Gastrocnemius medialis (tissue), 4 donors: Measurements from ENCODE around the gene THEM4. TPM values are rescaled to one million over a fixed set of nuclear protein-coding genes. Genes with fewer than 3 reads are reported as not detected.

Experiments
- ATAC-seq, 2 donors: fragments of 150-250 bp; one replicate each; pipeline ENCODE4 v1.9.1; 2016
- DNase-seq, 2 donors: peaks; one replicate each; pipeline ENCODE4 v3.0.0-alpha.2; 2019
- H3K27ac ChIP-seq, 4 donors: fragments of 200-600 bp; sonication (generic); 1 replicate in 1 of 4; 2 replicates in 3 of 4; pipeline ENCODE4 v1.5.1; 2016 to 2018; ENCODE audit warnings: mild to moderate bottlenecking in 2 of 4, moderate library complexity in 1 of 4
- H3K27me3 ChIP-seq, 3 donors: fragments of 200-600 bp; sonication (generic) in 2 of 3; 1 replicate in 1 of 3; 2 replicates in 2 of 3; pipeline versions ENCODE4 v1.5.1 to v1.6.0; 2016 to 2019; ENCODE audit warnings: mild to moderate bottlenecking in 1 of 3, moderate library complexity in 1 of 3
- H3K36me3 ChIP-seq, 2 donors: fragments of 200-600 bp; sonication (generic) in 1 of 2; one replicate each; pipeline ENCODE4 v1.5.1; 2017 to 2018
- H3K4me1 ChIP-seq, 2 donors: fragments of 200-600 bp; sonication (generic) in 1 of 2; one replicate each; pipeline ENCODE4 v1.5.1; 2016 to 2017; ENCODE audit warnings: mild to moderate bottlenecking in 2 of 2
- H3K4me3 ChIP-seq, 4 donors: fragments of 200-600 bp; sonication (generic) in 3 of 4; 1 replicate in 1 of 4; 2 replicates in 3 of 4; pipeline ENCODE4 v1.5.1; 2016 to 2019; ENCODE audit warnings: mild to moderate bottlenecking in 2 of 4
- H3K9me3 ChIP-seq, 3 donors: fragments of 200-600 bp; sonication (generic) in 2 of 3; 1 replicate in 1 of 3; 2 replicates in 2 of 3; pipeline ENCODE4 v1.5.1; 2016 to 2019
- POLR2A ChIP-seq, 2 donors: fragments of 450-650 bp; IDR thresholded peaks; one replicate each; pipeline ENCODE4 v1.6.1; 2017; ENCODE audit warnings: antibody characterized with exemption in 2 of 2, mild to moderate bottlenecking in 2 of 2, moderate library complexity in 2 of 2
- in situ Hi-C, 4 donors: fragments of 200-750 bp; cut with MboI; loops; one replicate each; pipeline versions ENCODE4 v1.15.0 to v1.8.0; 2017; ENCODE audit warnings: low sequenced_read_pairs in 4 of 4
- intact Hi-C: fragments of 100-400 bp; cut with DNase I; formaldehyde crosslinking; loops from one replicate; pipeline ENCODE4 v1.15.1; 2023; ENCODE audit warnings: low total_unique reads
- total RNA-seq, 4 donors: library from RNA; depleted of rRNA; stranded (reverse); fragments of >200 nt; gene quantifications; one replicate each; pipeline versions ENCODE4 v1.1.0 to v1.2.3, GENCODE V29; 2016
- TF ChIP-seq, protein P1 (sequence below), 5 experiments: fragments of 450-650 bp in 3 of 5; fragments of 200-600 bp in 2 of 5; sonication (generic) in 2 of 5; IDR thresholded peaks in 4 of 5; conservative IDR thresholded peaks in 1 of 5; 1 replicate in 4 of 5; 2 replicates in 1 of 5; pipeline ENCODE4 v1.5.1; 2016 to 2019; ENCODE audit warnings: antibody characterized with exemption in 5 of 5, mild to moderate bottlenecking in 3 of 5, moderate library complexity in 3 of 5

The THEM4 gene
- total RNA-seq, 4 donors from 2014 or later: 7.7 to 21.8 (median 9.6) TPM

DNA sequence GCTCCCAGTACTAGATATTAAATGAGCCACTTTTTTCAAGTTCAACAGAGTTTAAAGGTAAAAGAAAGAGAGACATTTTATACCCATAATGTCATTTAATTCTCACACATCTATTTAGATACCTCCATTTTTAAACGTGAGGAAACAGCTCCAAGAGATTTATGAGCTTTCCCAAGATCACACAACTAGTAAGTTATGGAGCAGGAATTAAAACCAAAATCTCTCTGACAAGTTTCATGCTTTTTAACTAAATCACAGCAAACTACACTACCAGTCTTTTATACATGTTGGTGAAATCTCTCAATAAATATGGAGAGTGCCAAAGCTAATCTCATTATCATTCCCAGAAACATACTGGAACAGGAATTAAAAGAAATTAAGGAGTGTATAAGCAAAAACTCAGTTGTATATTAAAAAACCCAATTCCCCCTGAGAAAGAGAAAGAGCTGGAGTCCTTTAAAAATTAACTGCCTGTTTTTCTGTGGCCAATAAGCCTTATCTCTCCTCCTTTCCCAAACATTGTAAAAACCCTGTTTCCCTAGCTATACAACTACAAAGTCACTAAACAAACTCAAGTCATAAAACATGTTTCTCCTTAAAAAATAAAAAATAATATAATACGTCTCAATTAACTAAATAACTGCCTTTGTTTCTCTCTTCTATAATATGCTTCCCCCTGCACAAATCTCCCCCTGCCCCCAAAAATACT is 26.7 kb upstream of the THEM4 start:
- Histone ChIP-seq H3K9me3 (no peaks in the 10 kb centered on the region), H3K4me3 (no peak overlapping the region), H3K27ac (no peak overlapping the region), H3K4me1 (peaks cover 0 to 3% of the 10 kb centered on the region in 2 donors), H3K36me3 (no peaks in the 10 kb centered on the region), H3K27me3 (no peaks in the 10 kb centered on the region)
- TF ChIP-seq, protein P1, sequence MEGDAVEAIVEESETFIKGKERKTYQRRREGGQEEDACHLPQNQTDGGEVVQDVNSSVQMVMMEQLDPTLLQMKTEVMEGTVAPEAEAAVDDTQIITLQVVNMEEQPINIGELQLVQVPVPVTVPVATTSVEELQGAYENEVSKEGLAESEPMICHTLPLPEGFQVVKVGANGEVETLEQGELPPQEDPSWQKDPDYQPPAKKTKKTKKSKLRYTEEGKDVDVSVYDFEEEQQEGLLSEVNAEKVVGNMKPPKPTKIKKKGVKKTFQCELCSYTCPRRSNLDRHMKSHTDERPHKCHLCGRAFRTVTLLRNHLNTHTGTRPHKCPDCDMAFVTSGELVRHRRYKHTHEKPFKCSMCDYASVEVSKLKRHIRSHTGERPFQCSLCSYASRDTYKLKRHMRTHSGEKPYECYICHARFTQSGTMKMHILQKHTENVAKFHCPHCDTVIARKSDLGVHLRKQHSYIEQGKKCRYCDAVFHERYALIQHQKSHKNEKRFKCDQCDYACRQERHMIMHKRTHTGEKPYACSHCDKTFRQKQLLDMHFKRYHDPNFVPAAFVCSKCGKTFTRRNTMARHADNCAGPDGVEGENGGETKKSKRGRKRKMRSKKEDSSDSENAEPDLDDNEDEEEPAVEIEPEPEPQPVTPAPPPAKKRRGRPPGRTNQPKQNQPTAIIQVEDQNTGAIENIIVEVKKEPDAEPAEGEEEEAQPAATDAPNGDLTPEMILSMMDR (IDR thresholded peaks at IDR 0.05 in 4 of 5, conservative IDR thresholded peaks at IDR 0.05 in 1 of 5): no peak
- TF ChIP-seq POLR2A (IDR thresholded peaks at IDR 0.05): no peak
- in situ Hi-C loops (loop anchor here in 1 of 4 donors (10.0 kb wide), 1 partner anchor 59 kb away; the partner anchor contains the start of gene S100A10), intact Hi-C loops (loop anchor here (2.0 kb wide), 1 partner anchor 65 kb away; no protein-coding TSS in a partner anchor)
- no peak for DNase-seq
- no peak for ATAC-seq

DNA sequence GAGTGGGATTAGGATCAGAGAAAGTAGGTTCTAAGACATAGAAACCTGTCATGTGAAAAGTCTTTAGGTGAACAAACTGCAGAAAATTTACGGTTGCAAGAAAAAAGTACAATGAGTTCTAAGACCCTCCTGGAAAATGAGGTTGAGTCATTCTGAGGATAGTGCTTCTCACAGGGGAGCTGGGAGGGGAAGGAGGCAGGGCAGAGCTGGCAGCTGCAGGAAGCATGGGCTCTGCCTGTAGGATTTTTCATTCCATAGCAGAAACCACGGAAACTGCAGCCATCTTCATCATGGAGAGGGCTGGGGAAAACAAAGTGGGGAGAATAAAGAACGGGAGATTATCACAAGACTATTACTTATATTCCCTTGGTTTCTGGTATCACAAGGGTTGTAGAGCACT is 25.8 kb upstream of the THEM4 start:
- Histone ChIP-seq H3K27me3 (no peaks in the 10 kb centered on the region), H3K9me3 (no peaks in the 10 kb centered on the region), H3K4me3 (no peak overlapping the region), H3K27ac (no peak overlapping the region), H3K4me1 (peaks cover 0 to 3% of the 10 kb centered on the region in 2 donors), H3K36me3 (no peaks in the 10 kb centered on the region)
- TF ChIP-seq, protein P1 (IDR thresholded peaks at IDR 0.05 in 4 of 5, conservative IDR thresholded peaks at IDR 0.05 in 1 of 5): no peak
- no peak for TF ChIP-seq POLR2A (IDR thresholded peaks at IDR 0.05)
- intact Hi-C loops (loop anchor here (2.0 kb wide), 1 partner anchor 66 kb away; no protein-coding TSS in a partner anchor), in situ Hi-C loops (loop anchor here in 1 of 4 donors (10.0 kb wide), 1 partner anchor 60 kb away; the partner anchor contains the start of gene S100A10)
- ATAC-seq (no peak), DNase-seq (no peak)

DNA sequence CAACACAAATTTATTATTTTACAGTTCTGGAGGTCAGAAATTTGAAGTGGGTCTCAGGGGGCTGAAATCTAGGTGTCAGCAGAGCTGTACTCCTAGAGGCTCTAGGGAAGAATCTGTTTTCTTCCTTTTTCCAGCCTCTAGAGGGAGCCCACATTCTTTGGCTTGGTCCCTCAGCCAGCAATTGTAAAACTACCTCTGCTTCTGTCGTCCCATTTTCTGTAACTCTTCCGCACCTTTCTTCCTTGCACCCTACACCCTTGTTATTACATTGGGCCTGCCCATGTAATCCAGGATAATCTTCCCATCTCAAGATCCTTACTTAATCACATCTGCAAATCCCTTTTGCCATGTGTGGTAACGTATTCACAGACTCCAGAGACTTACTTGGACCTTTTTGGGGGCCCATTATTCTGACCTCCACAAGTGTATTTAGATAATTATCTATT is 24.8 kb upstream of the THEM4 start:
- Histone ChIP-seq H3K36me3 (no peaks in the 10 kb centered on the region), H3K4me1 (peaks cover 0 to 3% of the 10 kb centered on the region in 2 donors), H3K4me3 (no peak overlapping the region), H3K27ac (no peak overlapping the region), H3K27me3 (no peaks in the 10 kb centered on the region), H3K9me3 (no peaks in the 10 kb centered on the region)
- ATAC-seq (peak; percentile 74 to 91), DNase-seq (no peak)
- TF ChIP-seq POLR2A (IDR thresholded peaks at IDR 0.05): no peak
- TF ChIP-seq, protein P1 (IDR thresholded peaks at IDR 0.05 in 4 of 5, conservative IDR thresholded peaks at IDR 0.05 in 1 of 5): peak; percentile 58 to 83 (median 74)
- in situ Hi-C loops (loop anchor here (5.0 to 10.0 kb wide), 2 partner anchors 61 to 63 kb away; partner anchors contain the start of gene S100A10 (in 1 of the 4)), intact Hi-C loops (loop anchor here (2.0 kb wide), 1 partner anchor 67 kb away; no protein-coding TSS in a partner anchor)

DNA sequence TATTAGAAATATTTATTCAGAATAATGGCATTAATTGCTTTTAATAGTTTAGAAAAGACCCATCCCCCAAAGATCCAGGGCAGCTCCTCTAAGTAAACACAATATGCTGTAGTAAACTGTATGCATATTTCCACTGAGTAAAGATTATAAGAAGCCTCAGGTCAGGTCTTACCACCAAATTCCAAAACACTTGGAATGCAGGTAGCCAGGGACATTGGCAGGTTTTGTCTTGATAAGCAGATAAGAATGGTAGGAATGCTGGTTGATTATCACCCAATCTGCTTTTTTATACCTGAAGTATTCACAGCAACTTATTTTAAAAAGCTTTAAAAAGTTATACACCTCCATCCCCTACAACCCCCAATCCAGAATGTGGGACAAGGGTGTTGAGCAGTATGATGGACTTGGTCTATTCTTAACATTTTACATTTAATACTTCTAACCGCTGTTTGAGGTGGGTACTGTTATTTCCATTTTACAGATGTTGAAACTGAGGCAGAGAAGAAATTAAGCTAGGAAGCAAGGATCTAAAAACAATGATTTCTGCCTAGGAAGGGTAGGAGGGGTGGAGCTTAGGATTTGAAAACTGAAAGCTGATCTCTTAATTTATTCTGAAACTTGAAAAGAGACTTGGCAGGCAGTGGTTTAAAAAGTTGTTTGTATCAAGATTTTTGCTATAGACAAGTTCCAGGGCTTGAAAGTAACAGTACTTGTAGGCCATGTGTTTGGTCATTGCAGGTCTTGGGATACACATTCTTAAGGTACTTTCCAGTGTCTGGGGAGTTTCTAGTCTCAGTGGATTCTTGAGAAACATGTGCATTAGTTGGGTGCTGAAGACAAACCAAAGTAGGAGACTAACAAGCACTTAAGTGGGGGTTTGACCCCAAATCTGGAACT is 15.6 kb upstream of the THEM4 start:
- Histone ChIP-seq H3K27ac (no peak overlapping the region), H3K4me3 (no peak overlapping the region), H3K4me1 (no peaks in the 10 kb centered on the region), H3K27me3 (no peaks in the 10 kb centered on the region), H3K36me3 (no peaks in the 10 kb centered on the region), H3K9me3 (no peaks in the 10 kb centered on the region)
- in situ Hi-C loops (no loop called here), intact Hi-C loops (no loop called here)
- no peak for TF ChIP-seq POLR2A (IDR thresholded peaks at IDR 0.05)
- TF ChIP-seq, protein P1 (IDR thresholded peaks at IDR 0.05 in 4 of 5, conservative IDR thresholded peaks at IDR 0.05 in 1 of 5): no peak
- ATAC-seq: no peak
- DNase-seq: no peak
